Measurements from ENCODE around the gene INAVA. TPM values are rescaled to one million over a fixed set of nuclear protein-coding genes. Genes with fewer than 3 reads are reported as not detected.

The INAVA gene
- polyA plus RNA-seq, 1 experiment = 0.16 TPM

DNA sequence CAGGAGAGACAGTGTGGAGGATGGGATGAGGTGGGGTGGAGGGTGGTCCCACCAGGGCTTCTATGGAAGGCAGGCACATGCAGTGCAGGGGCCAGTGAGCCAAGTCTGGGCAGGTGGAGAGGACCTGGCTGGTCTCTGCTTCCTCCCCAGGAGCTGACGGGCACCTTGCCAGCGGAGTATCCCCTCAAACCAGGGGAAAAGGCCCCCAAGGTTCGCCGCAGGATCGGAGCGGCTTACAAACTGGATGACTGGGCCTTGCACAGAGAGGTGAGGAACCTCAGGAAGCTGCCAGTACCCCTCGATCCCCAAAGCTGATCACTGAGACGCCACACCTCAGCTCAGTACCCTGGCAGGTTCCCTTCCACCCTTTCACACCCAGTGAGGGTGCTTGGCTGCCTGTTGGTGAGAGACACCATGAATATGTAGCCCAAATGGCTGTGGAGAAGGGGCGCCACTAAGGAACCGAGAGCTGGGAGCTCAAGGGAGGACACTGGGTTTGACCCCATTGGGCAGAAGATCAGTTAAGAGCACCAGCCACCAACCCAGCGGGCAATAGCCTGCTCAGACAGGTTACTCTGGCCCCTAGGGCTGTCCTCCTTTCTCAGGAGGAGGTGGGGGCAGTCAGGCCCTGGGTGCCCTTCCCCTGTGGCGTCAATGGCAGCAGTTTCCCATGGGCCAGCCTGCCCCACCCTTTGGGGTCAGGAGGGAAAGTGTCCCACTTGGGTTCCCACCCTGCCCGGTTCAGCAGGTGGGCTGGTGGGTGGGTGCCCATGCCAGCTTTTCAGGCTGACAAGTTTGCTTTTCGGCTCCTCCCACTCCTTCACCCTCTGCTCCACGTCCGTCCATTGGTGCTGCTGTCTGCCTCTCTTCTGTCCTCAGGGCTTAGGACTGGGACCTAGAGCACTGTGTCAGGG, 5.5 kb downstream of the INAVA start:
- H3K27me3 ChIP-seq (ENCODE audit: control insufficient read depth, insufficient read depth, low read length) = peaks cover 23% of the 10 kb centered on the region
- H3K9me3 ChIP-seq (ENCODE audit: control insufficient read depth, insufficient read depth, low read length) = no peaks in the 10 kb centered on the region; the same call in 1 of the 2 replicates
- TF ChIP-seq, protein P1, sequence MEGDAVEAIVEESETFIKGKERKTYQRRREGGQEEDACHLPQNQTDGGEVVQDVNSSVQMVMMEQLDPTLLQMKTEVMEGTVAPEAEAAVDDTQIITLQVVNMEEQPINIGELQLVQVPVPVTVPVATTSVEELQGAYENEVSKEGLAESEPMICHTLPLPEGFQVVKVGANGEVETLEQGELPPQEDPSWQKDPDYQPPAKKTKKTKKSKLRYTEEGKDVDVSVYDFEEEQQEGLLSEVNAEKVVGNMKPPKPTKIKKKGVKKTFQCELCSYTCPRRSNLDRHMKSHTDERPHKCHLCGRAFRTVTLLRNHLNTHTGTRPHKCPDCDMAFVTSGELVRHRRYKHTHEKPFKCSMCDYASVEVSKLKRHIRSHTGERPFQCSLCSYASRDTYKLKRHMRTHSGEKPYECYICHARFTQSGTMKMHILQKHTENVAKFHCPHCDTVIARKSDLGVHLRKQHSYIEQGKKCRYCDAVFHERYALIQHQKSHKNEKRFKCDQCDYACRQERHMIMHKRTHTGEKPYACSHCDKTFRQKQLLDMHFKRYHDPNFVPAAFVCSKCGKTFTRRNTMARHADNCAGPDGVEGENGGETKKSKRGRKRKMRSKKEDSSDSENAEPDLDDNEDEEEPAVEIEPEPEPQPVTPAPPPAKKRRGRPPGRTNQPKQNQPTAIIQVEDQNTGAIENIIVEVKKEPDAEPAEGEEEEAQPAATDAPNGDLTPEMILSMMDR (IDR thresholded peaks at IDR 0.05; ENCODE audit: low read depth, low read length) = no peak
- no peak overlapping the region for H3K4me3 ChIP-seq (ENCODE audit: low read depth, low read length)
- DNase-seq (ENCODE audit: low read depth, low spot score) = no peak
- POLR2A ChIA-PET = no interaction called here
- no peak overlapping the region for H3K27ac ChIP-seq (ENCODE audit: low read depth, low read length)
- CTCF ChIA-PET = no interaction called here

DNA sequence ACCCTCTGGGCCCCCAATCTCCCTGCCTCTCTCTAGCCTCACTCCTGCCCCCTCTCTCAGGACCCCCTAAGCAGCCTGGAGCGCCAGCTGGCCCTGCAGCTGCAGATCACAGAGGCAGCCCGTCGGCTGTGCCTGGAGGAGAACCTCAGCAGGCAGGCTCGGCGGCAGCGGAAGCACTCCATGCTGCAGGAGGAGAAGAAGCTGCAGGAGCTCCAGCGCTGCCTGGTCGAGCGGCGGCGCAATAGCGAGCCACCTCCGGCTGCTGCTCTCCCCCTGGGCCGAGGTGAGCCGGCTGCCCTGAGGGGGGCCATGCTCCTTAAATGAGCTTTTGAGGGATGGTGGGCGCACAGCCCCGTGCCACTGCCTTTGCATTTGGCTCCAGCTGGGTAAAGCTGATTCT, 6.2 kb downstream of the INAVA start:
- TF ChIP-seq, protein P1 (IDR thresholded peaks at IDR 0.05; ENCODE audit: low read depth, low read length) = no peak
- Histone ChIP-seq H3K9me3 (ENCODE audit: control insufficient read depth, insufficient read depth, low read length) (no peaks in the 10 kb centered on the region), H3K27ac (ENCODE audit: low read depth, low read length) (no peak overlapping the region), H3K4me3 (ENCODE audit: low read depth, low read length) (no peak overlapping the region), H3K27me3 (ENCODE audit: control insufficient read depth, insufficient read depth, low read length) (peaks cover 19% of the 10 kb centered on the region)
- CTCF ChIA-PET = no interaction called here
- POLR2A ChIA-PET = no interaction called here
- no peak for DNase-seq (ENCODE audit: low read depth, low spot score)

DNA sequence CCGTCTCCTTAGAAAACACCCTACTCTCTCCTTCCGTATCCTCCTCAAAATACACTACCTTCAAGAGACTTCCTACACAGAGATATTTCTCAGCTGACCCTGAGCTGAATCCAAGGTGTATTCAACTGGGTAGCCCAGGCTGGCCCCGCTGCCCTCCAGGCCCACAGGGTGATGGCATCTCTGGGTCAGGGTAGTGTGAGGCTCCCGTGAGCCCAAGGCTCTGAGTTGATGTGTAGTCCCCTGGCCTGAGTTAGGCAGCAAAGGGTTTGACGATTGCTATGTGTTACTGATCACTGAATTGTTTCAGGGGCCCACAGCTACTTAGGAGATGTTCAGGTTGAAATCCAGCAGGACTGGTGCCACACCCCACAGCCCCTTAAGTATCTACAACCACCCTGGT, 6.7 kb downstream of the INAVA start:
- H3K9me3 ChIP-seq (ENCODE audit: control insufficient read depth, insufficient read depth, low read length) = no peaks in the 10 kb centered on the region
- DNase-seq (ENCODE audit: low read depth, low spot score) = no peak
- H3K27me3 ChIP-seq (ENCODE audit: control insufficient read depth, insufficient read depth, low read length) = peaks cover 16% of the 10 kb centered on the region
- TF ChIP-seq, protein P1 (IDR thresholded peaks at IDR 0.05; ENCODE audit: low read depth, low read length) = no peak
- ChIA-PET CTCF (no interaction called here), POLR2A (no interaction called here)
- no peak overlapping the region for H3K27ac ChIP-seq (ENCODE audit: low read depth, low read length)
- H3K4me3 ChIP-seq (ENCODE audit: low read depth, low read length) = no peak overlapping the region

DNA sequence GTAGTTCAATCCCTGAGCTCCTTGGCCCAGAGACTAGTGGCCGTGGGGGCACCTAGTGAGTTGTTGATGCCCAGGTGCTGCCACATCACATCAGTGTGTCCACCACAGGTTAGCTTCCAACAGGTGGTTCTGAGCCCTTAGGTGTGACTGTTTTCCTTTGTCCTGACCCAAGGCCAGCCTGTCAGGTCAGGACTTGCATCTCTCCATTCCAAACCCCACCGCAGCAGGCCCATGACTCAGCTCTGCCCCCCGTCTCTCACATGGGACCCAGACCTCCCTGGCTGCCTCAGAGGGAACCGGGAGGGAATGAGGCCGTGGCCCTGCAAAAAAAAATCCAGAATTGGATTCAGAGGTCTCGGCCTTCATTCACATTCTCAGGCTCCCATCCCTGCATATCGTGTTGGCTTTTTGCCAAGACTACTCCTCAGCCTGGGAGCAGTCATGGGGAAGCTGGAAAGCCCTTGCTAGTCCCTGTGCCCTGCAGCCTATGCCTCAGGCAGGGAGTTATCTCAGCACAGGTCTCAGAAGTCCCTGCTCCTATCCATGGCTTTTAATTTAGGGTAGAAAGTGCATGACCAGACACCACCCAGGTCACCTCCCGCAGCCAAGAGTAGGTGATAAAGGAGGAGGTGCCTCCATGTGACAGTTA, 7.2 kb downstream of the INAVA start:
- Histone ChIP-seq H3K4me3 (ENCODE audit: low read depth, low read length) (no peak overlapping the region), H3K27me3 (ENCODE audit: control insufficient read depth, insufficient read depth, low read length) (peaks cover 14% of the 10 kb centered on the region), H3K9me3 (ENCODE audit: control insufficient read depth, insufficient read depth, low read length) (no peaks in the 10 kb centered on the region), H3K27ac (ENCODE audit: low read depth, low read length) (no peak overlapping the region)
- CTCF ChIA-PET = no interaction called here
- no peak for DNase-seq (ENCODE audit: low read depth, low spot score)
- TF ChIP-seq, protein P1 (IDR thresholded peaks at IDR 0.05; ENCODE audit: low read depth, low read length) = no peak
- POLR2A ChIA-PET = no interaction called here

DNA sequence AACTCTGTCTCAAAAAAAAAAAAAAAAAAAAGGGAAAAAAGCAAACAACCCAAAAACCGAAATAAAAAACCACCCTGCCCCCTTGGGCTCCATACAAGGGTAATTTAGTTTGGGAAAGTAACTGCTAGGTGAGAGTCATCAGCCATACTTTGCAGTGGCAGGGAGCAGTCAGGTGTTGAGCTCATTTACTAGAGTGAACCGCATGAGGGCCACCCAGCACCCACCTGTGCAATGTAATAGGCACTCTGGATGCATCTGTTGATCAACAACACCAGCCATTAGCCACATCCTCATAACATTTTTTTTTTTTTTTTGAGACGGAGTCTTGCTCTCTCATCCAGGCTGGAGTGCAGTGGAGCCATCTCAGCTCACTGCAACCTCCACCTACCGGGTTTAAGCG, 9.1 kb downstream of the INAVA start:
- H3K27me3 ChIP-seq (ENCODE audit: control insufficient read depth, insufficient read depth, low read length) = peaks cover 15% of the 10 kb centered on the region
- no peak overlapping the region for H3K4me3 ChIP-seq (ENCODE audit: low read depth, low read length)
- DNase-seq (ENCODE audit: low read depth, low spot score) = no peak
- H3K27ac ChIP-seq (ENCODE audit: low read depth, low read length) = no peak overlapping the region
- CTCF ChIA-PET = interaction anchor here (1.3 to 2.0 kb wide), 2 partner anchors 13 to 69 kb away, joined by 4 to 8 read pairs; no protein-coding TSS in a partner anchor
- TF ChIP-seq, protein P1 (IDR thresholded peaks at IDR 0.05; ENCODE audit: low read depth, low read length) = no peak
- POLR2A ChIA-PET = interaction anchor here (1.0 kb wide), 1 partner anchor 12 kb away, joined by 8 read pairs; no protein-coding TSS in a partner anchor
- no peaks in the 10 kb centered on the region for H3K9me3 ChIP-seq (ENCODE audit: control insufficient read depth, insufficient read depth, low read length)
